Measurements from ENCODE around the gene ZMYND19.
A peak's percentile ranks its signal among the peaks of the same experiment; 100 is the strongest.
"Not testable (repeated sequence)": the region's sequence is repeated elsewhere in the genome, so short reads cannot be mapped to it uniquely, and the experiment has no call there.

Gene ZMYND19

DNA sequence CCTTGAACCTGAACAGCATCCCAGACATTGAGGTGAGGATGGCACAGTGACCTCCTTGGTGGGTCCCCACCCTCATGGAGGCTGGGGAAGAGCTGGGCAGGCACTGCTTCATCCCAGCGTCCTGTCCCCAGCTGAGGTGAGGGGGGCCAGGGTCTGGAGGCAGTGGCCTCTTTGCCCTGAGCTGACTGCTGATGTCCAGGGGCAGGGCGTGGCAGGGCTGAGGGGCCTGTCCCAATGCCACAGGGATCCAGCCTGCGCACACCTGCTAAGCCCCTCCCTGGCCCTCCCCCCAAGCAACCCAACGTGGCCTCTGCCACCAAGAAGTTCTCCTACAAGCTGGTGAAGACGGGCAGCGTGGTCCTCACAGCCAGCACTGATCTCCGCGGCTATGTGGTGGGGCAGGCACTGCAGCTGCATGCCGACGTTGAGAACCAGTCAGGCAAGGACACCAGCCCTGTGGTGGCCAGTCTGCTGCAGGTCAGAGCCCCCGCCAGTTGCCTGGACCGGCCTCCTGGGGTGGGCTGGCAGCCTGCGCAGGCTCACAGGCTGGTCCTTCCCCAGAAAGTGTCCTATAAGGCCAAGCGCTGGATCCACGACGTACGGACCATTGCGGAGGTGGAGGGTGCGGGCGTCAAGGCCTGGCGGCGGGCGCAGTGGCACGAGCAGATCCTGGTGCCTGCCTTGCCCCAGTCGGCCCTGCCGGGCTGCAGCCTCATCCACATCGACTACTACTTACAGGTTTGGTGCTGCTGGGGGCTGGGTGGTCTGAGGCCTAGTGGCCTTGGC, 23.6 kb upstream of the ZMYND19 start:
- no peak for DNase-seq

DNA sequence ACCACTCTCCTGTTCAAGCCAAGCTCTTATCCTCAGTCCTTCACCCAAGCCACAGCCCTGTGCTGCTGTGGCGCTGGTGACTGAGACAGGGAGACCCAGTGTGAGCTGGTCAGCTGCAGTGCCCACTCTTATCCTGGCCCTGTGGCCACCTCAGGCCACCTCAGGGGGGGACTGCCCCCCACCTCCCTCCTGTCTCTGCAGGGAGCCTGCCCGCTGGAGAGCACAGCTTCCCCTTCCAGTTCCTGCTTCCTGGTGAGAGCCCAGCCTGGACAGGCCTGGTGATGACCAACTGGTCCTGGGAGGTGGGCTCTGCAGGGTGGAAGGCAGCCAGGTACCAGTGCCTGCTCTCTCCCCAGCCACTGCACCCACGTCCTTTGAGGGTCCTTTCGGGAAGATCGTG, 22.9 kb upstream of the ZMYND19 start:
- DNase-seq, result no peak

DNA sequence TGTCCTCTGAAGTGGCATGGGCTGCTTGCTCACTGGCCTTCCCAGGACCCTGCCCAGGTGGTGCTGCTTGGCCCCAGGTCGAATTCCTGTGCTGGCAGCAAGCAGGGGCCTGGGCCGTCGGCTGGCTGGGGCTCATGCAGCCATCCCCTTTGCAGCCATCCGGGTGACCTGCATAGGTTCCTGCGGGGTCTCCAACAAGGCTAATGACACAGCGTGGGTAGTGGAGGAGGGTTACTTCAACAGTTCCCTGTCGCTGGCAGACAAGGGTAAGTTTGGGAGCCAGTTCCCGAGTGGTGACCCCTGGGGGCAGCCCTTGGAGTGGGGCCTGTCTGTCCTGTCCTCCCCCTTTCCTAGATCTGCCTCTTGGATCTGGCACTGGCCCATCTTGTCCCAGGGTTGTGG, 22.4 kb upstream of the ZMYND19 start:
- DNase-seq, result no peak

DNA sequence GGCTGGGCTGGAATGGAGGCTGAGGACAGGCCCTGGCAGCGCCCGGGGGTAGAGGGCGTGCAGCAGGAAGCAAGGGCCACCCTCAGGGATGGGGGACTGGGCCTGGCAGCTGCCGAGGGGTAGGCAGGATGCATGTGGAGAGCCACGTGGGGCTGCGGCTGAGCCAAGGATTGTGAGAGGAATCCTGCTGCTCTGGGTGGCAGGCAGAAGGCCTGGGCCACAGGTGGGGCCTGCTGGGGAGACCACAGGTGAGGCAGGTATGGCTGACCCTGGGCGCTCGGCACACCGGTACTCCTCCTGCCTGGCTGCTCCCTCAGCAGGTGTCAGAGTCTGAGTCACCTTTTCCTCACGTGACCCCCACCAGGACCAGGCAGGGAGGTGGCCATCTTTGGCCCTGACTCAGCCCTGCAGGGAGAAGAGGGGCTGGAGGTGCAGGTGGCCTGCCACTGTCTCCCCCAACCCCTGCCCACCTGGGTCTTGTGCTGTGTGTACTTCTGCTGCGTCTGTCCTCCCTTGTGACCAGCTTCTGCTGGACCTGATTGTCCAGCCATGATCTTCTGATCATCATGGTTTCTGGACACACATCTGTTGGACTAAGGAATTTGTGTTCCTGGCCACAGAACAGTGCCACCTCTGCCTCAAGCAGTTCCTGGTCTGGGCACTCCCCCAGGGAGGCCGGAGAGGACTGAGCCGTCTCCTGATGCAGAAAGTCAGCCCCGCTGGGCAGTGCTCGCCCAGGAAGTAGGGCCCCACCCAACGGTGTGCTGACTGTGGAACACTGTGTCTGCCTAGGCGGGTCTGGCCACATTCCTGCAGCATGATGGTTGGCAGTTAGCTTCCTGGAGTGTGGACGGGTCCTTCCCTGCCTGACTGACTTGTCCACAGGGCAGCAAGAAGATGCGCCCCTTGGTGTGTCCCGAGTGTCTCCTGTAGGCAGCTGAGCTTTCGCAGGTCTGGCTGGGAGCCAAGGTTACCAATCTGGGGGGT, 21.6 kb upstream of the ZMYND19 start:
- DNase-seq, result peak; percentile 70

DNA sequence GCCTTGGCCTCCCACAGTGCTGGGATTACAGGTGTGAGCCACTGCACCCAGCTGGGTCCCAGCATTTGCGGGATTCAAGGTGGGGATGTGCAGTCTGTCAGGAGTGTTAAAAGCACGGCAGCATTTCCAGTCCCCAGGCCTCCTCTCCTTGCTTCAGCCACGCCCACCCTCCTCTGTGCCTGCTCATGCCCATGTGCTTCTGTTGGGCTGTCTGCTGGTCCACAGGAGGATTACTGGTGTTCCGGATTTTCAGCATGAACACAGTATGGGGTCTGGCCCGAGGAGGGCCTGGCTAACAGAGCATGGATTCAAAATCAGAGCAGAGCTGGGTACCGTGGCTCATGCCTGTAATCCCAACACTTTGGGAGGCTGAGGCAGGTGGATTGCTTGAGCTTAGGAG, 20.6 kb upstream of the ZMYND19 start:
- DNase-seq, result no peak

DNA sequence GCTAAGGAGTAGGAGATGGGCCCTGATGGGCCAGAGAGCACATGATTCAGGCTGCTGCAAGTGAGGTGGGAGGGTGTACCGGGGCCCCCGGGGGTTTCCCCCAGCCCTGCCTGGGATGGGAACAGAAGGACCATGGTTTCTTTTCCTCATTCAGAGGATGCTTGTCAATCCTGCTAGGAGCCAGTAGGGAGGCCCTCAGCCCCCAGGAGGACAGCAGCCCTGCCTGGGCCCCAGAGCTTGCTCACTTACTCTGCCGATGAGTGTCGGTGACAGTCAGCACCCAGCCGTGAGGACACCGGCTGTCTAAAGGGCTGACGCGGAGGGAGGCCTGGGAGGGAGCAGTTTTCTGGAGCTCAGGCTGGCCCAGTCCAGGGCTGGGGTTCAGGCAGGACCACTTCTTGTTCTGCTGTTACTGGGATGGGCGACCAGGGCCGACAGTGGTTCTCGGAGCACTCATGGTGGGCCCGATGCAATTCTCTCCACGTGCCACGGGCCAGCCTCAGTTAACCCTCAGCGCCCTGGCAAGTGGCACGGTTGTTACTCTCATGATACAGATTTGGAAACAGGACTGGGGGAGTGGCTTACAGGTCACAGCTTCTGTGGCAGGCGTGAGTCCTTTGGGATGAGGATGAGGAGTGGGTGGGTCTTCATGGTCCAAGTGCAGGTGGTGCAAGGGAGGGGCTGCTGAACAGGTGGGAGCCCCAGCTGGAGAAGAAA, 17.0 kb upstream of the ZMYND19 start:
- DNase-seq, result no peak

DNA sequence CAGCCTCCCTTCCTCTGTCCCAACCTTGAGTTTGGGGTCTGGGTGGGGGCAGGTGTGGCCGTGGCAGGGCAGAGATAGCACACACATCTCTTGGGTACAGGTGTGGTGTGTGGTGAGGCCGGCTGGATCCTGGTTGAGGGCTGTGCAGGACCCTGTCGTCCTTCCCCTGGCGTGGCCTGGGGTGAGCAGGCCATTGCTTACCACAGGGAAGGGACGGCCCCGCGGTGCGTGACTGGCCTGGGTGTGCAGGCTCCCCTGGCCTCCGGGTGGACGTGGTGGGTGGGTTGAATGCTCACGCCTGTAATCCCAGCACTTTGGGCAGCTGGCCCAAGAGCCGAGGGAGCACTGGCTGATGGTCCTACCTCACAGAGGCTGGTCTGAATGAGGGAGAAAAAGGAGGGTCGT, 16.4 kb upstream of the ZMYND19 start:
- no peak for DNase-seq

DNA sequence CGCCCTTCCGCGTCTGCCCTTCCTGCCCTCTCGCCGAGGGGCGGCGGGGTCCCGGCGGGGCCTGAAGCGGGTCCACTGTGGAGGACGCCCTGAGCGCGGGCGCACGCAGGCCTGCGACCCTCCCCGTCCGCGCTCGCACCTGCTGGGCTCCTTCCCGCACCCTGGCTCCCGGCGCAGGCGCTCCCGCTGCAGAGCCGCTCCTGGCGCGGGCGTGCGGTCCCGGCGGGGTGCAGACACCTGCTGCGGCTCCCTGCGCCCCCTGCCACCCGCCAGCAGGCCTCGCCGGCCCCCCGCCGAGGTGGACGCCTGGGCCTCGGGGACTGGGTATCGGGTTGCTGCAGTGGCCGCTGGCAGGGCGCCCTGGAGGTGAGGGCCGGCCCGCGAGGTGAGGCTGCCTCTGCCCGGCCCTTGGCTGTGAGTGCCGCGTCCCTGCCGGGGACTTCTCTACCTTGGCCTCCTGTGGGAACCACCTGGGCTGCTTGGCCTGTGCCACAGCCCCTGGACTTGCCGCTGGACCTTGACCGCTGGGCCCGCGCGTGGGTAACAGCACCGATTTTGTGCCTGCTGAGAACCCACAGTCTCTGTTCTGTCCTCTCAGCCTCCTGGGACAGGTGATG, 15.8 kb upstream of the ZMYND19 start:
- DNase-seq, result no peak

DNA sequence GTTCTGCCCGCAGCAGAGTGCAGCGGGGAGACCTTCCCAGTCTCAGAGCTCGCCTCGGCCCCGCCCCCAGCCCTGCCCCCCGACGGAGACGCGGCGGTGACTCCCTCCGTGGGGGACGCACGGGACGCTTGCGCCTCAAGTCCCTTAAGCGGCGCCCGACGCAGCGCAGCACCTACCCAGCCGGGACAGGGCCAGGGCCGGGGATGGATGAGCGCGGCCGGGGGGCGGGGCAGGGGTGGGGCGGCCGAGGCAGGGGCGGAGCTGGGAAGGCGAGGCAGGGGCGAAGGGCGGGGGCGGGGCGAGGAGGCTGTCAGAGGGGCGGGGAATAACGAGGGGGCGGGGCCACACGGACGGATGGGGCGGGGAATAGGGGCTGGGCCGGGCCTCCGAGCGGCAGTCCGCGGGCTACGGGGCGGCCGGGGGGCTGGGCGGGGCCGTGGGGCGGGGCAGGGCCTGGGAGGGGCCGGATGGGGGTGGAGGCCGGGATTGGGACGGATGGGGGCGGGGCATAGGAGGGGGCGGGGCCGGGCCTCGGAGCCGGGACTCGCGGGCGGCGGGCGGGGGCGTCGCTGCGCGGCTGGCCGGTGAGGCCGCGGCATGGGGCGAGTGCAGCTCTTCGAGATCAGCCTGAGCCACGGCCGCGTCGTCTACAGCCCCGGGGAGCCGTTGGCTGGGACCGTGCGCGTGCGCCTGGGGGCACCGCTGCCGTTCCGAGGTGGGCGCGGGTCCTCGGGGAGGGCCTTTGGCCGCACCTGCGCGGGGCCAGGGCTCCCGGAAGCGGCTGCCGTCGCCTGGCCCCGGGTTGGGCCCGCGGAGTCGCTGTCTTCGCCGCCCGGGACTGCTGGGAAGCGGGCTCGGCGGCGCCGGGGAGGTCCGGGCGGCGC, 15.1 kb upstream of the ZMYND19 start, which contains the start of gene ARRDC1:
ARRDC1 (plus strand) TSS at position 566 of the 884 bp plus-strand sequence; CDS start at position 598, 32 bp downstream.
- peak; percentile 86 for DNase-seq

DNA sequence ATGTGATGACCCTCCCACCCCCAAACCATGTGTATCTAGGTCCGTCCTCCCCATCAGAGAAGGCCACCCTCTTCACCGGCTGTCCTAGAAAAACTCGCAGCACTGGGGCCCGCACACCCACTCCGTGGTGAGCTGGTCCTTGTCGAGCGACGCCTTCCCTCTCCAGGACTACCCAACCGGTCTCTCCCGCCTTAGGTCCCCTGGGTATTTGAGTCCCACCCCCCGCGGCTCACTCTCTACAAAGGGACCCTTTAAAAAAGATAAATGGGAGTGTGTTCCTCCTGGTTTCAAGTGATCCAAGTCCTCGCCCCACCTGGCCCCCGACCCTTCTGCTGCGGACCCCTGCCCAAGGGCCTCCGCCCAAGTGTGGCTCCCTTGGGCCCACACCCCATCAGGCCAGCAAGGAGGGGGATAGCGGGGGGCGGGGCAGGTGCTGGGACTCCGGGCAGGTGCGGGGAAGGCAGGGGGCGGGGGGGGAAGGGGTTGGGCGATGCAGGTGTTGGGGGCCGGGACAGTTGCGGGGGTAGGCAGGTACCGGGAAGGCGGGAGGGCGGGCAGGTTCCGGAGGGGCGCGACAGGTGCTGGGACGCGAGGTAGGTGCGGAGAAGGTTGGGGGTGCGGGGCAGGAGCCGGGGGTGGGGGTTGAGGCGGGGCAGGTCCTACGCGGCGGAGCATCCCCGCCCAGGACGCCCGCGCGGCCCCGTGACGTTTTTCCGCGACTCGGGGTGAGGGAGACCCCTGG, 14.2 kb upstream of the ZMYND19 start:
- DNase-seq, result no peak

DNA sequence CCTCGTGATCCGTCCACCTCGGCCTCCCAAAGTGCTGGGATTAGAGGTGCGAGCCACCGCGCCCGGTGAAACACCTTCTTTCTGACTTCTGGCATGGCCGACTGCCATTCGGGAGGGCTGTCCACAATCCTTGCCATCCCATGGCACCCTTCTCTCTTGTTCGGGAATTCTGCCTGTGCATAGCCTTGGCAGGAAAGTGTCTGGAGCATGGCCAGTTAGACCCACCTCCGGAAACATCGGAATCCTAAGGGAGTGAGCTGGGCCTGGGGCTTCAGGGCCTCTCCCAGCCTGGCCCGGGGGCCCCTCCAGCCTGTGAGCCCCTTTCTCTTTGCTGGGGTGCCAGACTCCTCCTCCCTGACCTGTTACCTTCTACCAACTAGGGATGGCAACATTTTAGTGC, 13.6 kb upstream of the ZMYND19 start:
- no peak for DNase-seq

DNA sequence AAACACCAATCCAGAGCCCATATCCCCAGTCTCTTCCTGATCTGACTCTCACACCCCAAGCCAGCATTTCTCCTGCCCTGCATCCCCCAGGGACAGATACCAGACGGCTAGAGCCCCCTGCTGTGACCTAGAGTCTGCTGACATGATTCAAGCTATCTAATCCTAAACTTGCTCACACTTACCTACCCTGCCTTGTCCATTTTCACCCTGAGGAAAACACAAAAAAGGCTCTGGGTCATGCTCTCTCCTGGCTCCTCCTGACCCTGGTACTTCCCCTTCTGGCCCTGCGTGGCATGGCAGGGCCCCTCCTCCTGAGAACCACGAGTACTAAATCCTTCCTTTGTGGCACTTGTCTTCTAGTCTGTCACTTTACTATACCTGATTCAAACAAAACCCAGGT, 12.3 kb upstream of the ZMYND19 start:
- DNase-seq, result no peak

DNA sequence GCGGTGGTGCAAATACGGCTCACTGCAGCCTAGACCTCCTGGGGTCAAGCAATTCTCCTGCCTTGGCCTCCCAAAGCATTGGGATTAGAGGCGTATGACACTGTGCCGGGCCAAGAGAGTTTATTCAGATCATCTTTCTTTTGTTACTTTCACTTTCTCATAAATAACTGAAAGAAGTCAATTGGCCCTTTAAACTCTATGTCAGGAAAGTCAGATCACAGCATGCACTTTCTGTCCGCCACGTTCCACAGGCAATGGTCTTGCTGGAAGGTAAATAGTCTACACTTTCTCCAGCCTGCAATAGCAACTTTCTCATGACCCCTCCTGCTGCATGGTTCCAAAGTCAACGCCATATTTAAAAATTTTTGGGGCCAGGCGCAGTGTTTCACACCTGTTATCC, 8.6 kb upstream of the ZMYND19 start:
- DNase-seq, result no peak

DNA sequence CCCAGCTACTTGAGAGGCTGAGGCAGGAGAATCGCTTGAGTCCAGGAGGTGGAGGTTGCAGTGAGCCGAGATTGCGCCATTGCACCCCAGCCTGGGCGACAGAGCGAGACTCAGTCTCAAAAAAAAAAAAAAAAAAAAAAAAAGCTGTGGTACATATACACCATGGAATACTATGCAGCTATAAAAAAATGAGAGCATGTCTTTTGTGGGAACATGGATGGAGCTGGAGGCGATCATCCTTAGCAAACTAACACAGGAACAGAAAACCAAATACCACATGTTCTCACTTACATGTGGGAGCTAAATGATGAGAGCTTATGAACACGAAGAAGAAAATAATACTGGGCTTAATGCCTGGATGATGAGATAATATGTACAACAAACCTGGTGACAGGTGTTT, 6.3 kb upstream of the ZMYND19 start:
- DNase-seq, result not testable (repeated sequence)

DNA sequence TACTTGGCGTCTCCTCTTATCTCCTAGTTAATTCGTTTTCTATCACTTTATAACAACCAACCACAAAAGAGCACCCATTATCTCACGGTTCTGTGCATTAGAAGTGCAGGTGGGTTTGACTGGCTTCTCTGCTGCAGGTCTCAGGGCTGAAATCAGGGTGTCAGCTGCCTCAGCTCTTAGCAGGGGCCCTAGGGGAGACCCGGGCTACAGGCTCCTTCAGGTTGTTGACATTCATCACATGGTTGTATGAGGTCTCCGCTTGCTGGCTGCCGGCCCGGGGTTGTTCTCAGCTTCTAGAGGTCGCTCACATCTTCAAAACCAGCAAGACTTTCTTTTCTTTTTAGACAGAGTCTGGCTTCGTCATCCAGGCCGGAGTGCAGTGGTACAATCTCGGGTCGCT, 2.9 kb upstream of the ZMYND19 start:
- no peak for DNase-seq

DNA sequence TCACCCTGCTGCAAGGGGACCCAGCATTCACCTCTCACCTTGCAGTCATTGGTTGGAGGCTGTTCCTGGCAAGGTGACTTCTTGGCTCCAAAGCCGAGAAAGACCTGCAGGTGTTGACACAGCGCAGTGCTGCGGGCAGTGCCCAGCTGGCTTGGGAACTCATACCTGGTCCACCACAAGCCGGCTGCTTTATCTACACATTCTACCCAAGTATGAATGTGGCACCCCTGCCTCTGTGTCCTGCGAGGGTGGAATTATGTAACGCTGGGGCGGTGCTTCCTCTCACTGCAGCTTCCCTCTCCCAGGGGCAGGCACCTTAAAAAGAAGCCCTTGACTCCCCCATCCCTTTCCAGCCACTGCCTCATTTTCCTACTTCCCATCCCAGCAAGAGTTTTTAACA, 2.5 kb upstream of the ZMYND19 start:
- DNase-seq, result no peak

DNA sequence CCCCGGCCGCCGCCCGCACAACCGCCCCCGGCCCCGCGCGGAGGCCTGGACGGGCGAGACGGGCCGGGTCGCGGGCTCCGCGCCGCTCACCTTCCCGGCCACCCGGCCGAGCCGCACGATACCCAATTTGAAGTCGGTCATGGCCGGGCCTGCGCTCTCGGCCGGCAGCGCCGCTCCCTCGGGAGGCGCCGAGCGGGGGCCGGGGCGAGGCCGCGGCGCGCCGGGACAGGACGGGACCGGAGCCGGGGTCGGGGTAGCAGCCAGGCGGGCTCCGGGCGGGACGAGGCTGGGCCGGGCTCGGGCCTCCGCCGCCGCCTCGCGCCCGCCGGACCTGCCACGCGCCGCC, 216 bp downstream of the ZMYND19 start:
- DNase-seq, result no peak

DNA sequence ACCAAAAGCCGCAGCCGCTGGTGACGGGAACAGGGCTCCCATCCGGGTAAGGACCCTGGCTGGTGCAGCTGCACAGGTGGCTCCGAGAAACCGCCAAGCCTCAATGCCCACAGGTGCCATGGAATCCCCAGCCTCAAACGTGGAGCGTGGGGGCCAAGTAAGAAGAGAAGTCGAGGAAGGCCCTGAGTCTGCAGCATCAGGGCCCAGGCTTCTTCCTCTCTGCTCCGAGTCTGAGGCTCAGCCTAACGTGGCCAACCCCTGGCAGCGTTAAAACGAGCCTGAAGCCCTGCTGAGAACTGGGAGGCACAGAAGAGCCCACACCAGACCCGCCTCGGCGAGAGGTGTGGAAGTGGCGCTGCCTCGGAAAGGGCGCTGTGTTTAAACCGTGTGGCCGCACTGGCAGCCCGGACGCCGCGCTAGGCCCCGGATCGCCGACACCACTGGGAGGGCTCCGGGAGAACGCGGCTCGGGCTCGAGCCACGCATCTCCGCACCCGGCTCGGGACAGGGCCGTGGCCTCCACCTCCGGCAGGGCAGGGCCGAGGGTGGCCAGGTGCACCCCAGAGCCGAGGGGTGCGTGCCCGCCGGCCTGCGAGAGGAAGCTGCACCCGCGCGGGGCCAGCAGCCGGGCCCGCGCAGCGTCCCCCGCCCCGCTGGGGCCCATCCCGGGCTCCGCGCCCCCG, 730 bp downstream of the ZMYND19 start:
- no peak for DNase-seq

DNA sequence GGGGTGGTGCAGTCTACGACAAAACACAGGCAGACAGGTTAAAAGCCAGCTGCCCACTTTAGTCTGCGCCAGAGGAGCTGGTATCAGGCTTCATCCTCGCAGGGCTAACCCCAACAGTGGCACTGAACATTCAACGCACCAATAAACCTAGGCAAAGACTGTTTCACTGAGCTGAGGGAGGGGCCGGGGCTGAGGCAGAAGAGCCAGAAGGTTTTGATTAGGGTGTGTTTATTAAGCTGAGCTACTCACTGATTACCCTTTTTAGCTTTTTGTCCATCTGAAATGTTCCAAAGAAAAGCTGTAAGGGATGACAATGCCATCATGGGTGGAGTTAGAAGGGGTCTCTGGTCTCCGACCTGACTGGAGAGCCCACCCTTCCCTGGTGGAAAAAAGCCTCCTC, 1.4 kb downstream of the ZMYND19 start:
- DNase-seq, result no peak

DNA sequence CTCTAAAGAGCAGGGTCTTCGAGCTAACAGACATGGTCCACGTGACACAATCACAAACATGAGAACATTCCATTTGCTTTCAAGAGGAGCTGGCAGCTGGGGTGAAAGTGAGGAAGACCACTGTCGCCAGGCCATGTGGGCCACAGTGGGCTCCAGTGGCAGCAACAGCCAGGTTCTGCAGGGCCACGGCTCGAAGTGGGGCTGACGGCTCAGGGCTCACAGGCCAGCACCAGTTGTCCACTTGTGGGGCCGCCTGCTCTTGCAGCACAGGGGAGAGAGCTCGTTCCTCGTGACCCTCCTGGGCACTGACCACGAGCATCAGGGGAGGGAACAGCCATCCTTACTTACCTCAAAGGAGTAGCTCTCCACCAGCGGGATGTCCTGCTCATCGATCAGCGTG, 2.0 kb downstream of the ZMYND19 start:
- no peak for DNase-seq

DNA sequence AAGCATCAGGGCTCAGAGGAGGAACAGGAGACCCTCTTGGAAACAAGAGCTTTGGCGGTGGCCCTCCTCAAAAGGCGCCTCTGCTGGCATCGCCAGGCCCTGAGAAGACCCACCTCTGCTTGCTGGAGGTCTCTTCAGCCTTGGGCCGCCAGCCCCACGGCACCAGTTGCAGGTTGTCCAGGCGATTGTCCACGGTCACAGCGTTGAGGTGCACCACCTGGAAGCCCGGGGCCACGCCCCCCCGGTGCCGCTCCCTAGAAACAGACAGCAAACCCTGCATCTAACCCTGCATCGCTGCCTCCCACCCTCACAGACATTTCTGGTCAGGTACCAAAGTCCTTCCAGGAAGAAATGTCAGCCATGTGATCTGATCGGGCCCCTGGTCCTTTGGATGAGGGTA, 3.5 kb downstream of the ZMYND19 start:
- no peak for DNase-seq
